ENCODE results near the gene TSSC4. TPM values are rescaled to one million over a fixed set of nuclear protein-coding genes. Genes with fewer than 3 reads are reported as not detected.

TSSC4 gene
- total and polyA plus RNA-seq, 9 of the 15 experiments (the other 6 are each of a cell fraction or from before 2014, with no cell fraction given) = 0.41 to 54.2 (median 11.0) TPM

DNA sequence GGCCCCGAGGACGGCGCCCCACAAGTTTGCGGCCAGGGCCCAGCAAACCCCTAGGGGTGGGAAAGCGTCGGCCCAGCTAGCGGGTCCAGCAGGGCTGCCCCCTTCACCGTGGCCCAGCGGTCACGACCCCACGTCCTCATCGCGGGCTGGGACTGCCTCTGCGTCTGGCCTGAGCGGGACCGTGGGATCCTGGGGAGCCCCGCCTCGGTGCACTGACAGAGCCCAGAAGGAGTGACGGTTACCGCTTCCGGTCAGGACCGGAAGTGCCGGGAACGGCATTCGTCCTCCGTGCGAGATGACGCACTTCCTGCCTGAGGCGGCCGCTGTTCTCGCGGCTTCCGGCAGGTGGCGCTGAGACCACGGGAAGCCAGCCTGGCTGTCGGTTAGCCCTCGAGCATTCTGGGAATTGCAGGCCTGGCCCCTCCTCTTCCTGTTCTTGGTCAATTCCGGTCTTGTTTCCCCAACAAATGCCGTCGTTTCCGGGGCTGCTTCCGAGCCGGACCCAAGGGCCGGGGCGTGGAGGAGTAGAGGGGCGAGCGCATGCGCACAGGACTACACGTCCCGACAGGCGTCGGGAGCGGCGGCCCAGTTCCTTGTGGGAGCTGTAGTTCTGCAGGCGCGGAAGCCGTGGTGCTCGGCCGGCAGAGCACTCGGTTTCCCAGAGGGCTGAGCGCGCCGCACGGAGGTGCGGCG, at the start of gene TSSC4 (continued):
- no peak for TF ChIP-seq ZNF609 (CRISPR knock-in tag; IDR thresholded peaks at IDR 0.05; ENCODE audit: borderline replicate concordance)
- TF ChIP-seq NCOA6 (IDR thresholded peaks at IDR 0.05) = no peak
- TF ChIP-seq FOXJ2 (tag; IDR thresholded peaks at IDR 0.05) = peak; percentile 88
- TF ChIP-seq, protein P1, sequence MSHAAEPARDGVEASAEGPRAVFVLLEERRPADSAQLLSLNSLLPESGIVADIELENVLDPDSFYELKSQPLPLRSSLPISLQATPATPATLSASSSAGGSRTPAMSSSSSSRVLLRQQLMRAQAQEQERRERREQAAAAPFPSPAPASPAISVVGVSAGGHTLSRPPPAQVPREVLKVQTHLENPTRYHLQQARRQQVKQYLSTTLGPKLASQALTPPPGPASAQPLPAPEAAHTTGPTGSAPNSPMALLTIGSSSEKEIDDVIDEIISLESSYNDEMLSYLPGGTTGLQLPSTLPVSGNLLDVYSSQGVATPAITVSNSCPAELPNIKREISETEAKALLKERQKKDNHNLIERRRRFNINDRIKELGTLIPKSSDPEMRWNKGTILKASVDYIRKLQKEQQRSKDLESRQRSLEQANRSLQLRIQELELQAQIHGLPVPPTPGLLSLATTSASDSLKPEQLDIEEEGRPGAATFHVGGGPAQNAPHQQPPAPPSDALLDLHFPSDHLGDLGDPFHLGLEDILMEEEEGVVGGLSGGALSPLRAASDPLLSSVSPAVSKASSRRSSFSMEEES (CRISPR knock-in tag; IDR thresholded peaks at IDR 0.05) = no peak
- peak; percentile 42; the same call in 1 of the 2 replicates for TF ChIP-seq ZNF384 (IDR thresholded peaks at IDR 0.05; ENCODE audit: low read depth, low read length)
- peak; percentile 83 for TF ChIP-seq CTBP1 (IDR thresholded peaks at IDR 0.05; ENCODE audit: borderline replicate concordance)
- no peak for TF ChIP-seq ZNF445 (CRISPR knock-in tag; IDR thresholded peaks at IDR 0.05; ENCODE audit: low read depth)
- no peak for TF ChIP-seq SRSF1 (IDR thresholded peaks at IDR 0.05; ENCODE audit: low read depth, low read length)
- TF ChIP-seq CBX3 (IDR thresholded peaks at IDR 0.05; ENCODE audit: borderline replicate concordance in 1 of 2, low read length in 2 of 2) = peak in 1 of 2 experiments; percentile 30; a peak in 1 of 3 replicates
- TF ChIP-seq GABPB2 (CRISPR knock-in tag; conservative IDR thresholded peaks at IDR 0.05) = no peak
- TF ChIP-seq ZFP1 (CRISPR knock-in tag; IDR thresholded peaks at IDR 0.05) = 0 out of 2 replicates have a peak, but pooled peaks have one; percentile 10
- no peak for TF ChIP-seq ZNF780A (CRISPR knock-in tag; IDR thresholded peaks at IDR 0.05)
- no peak for TF ChIP-seq HMBOX1 (IDR thresholded peaks at IDR 0.05)
- TF ChIP-seq SIX5 (IDR thresholded peaks at IDR 0.05; ENCODE audit: borderline replicate concordance in 1 of 2, insufficient read depth in 1 of 2, low read depth in 1 of 2, low read length in 2 of 2) = peak; percentile 92; a peak in 3 of 4 replicates
- TF ChIP-seq ZNF24 (IDR thresholded peaks at IDR 0.05) = no peak
- no peak for TF ChIP-seq SRSF3 (IDR thresholded peaks at IDR 0.05; ENCODE audit: insufficient read depth, low read length)
- peak; percentile 55; the same call in 1 of the 2 replicates for TF ChIP-seq ZNF589 (CRISPR knock-in tag; IDR thresholded peaks at IDR 0.05; ENCODE audit: low read depth)
- no peak for TF ChIP-seq ZNF212 (CRISPR knock-in tag; IDR thresholded peaks at IDR 0.05)
- 0 out of 2 replicates have a peak, but pooled peaks have one; percentile 19 for TF ChIP-seq HIVEP1 (CRISPR knock-in tag; IDR thresholded peaks at IDR 0.05)
- no peak for TF ChIP-seq ZNF282 (CRISPR knock-in tag; IDR thresholded peaks at IDR 0.05)
- no peak for TF ChIP-seq TFAM (CRISPR knock-in tag; conservative IDR thresholded peaks at IDR 0.05)
- peak; percentile 77 for TF ChIP-seq CC2D1A (IDR thresholded peaks at IDR 0.05)
- TF ChIP-seq TRIM24 (IDR thresholded peaks at IDR 0.05) = peak in 1 of 2 experiments; percentile 94; a peak in 2 of 4 replicates

Measured in K562 (cell line).